ENCODE measurements around the gene CHPT1. TPM values are rescaled to one million over a fixed set of nuclear protein-coding genes. Genes with fewer than 3 reads are reported as not detected.

CHPT1 gene
- total and polyA plus RNA-seq, 9 of the 15 experiments (the other 6 are each of a cell fraction or from before 2014, with no cell fraction given) = 15.3 to 210 (median 91.9) TPM

DNA sequence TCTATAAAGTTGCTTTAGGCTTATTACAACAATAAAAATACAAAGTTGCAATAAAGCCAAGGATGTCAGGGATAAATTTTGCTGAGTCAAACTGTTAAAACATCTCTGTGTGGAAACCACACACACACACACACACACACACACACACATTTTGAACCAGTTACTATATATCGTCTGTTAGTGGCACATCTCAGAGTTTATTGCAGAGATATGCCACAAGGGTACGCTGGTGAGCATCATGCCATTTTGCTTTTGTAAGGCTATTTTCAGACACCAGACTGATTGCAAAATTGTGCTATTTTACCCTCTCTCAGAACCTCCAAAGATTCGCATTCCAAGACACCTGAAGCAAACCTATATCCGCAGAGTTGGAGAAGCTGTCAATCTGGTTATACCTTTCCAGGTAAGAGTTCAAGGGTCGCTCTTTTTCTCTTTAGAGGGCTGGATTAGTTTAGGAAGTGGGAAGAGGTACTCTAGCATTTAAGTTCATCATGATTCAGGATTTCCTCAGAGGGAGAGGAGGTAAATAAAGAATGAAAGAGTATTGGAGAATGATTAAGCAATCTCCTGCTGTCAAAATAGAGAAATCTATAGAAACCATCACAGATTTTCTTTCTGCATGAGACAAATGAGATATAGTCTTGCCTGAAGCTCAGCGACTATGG, 27.3 kb upstream of the CHPT1 start (continued):
- TF ChIP-seq, protein P1, sequence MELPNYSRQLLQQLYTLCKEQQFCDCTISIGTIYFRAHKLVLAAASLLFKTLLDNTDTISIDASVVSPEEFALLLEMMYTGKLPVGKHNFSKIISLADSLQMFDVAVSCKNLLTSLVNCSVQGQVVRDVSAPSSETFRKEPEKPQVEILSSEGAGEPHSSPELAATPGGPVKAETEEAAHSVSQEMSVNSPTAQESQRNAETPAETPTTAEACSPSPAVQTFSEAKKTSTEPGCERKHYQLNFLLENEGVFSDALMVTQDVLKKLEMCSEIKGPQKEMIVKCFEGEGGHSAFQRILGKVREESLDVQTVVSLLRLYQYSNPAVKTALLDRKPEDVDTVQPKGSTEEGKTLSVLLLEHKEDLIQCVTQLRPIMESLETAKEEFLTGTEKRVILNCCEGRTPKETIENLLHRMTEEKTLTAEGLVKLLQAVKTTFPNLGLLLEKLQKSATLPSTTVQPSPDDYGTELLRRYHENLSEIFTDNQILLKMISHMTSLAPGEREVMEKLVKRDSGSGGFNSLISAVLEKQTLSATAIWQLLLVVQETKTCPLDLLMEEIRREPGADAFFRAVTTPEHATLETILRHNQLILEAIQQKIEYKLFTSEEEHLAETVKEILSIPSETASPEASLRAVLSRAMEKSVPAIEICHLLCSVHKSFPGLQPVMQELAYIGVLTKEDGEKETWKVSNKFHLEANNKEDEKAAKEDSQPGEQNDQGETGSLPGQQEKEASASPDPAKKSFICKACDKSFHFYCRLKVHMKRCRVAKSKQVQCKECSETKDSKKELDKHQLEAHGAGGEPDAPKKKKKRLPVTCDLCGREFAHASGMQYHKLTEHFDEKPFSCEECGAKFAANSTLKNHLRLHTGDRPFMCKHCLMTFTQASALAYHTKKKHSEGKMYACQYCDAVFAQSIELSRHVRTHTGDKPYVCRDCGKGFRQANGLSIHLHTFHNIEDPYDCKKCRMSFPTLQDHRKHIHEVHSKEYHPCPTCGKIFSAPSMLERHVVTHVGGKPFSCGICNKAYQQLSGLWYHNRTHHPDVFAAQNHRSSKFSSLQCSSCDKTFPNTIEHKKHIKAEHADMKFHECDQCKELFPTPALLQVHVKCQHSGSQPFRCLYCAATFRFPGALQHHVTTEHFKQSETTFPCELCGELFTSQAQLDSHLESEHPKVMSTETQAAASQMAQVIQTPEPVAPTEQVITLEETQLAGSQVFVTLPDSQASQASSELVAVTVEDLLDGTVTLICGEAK (IDR thresholded peaks at IDR 0.05) = no peak
- TF ChIP-seq, protein P1 (CRISPR knock-in tag; IDR thresholded peaks at IDR 0.05) = no peak
- TF ChIP-seq ETV1 (tag; conservative IDR thresholded peaks at IDR 0.05; ENCODE audit: low read depth) (no peak), CC2D1A (IDR thresholded peaks at IDR 0.05) (0 out of 2 replicates have a peak, but pooled peaks have one; percentile 50), ZNF644 (tag; IDR thresholded peaks at IDR 0.05; ENCODE audit: low read depth) (no peak), JUND (IDR thresholded peaks at IDR 0.05; ENCODE audit: borderline replicate concordance, low read depth, low read length) (no peak), JUND (tag; IDR thresholded peaks at IDR 0.05; ENCODE audit: borderline replicate concordance, low read depth, low read length) (peak; percentile 8; the same call in 1 of the 3 replicates), TCF7 (IDR thresholded peaks at IDR 0.05; ENCODE audit: borderline replicate concordance) (no peak), SREBF2 (CRISPR knock-in tag; IDR thresholded peaks at IDR 0.05) (no peak), ATF1 (CRISPR knock-in tag; IDR thresholded peaks at IDR 0.05) (no peak), ATF1 (tag; IDR thresholded peaks at IDR 0.05) (no peak), NR3C1 (CRISPR knock-in tag; IDR thresholded peaks at IDR 0.05) (no peak), SMAD2 (IDR thresholded peaks at IDR 0.05; ENCODE audit: low read depth, low read length) (no peak), GATA2 (CRISPR knock-in tag; IDR thresholded peaks at IDR 0.05) (no peak), HNRNPK (IDR thresholded peaks at IDR 0.05; ENCODE audit: low read depth, low read length, poor library complexity, severe bottlenecking) (no peak)
- TF ChIP-seq, protein P2, sequence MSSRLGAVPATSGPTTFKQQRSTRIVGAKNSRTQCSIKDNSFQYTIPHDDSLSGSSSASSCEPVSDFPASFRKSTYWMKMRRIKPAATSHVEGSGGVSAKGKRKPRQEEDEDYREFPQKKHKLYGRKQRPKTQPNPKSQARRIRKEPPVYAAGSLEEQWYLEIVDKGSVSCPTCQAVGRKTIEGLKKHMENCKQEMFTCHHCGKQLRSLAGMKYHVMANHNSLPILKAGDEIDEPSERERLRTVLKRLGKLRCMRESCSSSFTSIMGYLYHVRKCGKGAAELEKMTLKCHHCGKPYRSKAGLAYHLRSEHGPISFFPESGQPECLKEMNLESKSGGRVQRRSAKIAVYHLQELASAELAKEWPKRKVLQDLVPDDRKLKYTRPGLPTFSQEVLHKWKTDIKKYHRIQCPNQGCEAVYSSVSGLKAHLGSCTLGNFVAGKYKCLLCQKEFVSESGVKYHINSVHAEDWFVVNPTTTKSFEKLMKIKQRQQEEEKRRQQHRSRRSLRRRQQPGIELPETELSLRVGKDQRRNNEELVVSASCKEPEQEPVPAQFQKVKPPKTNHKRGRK (tag; IDR thresholded peaks at IDR 0.05) = no peak
- TF ChIP-seq, protein P3, sequence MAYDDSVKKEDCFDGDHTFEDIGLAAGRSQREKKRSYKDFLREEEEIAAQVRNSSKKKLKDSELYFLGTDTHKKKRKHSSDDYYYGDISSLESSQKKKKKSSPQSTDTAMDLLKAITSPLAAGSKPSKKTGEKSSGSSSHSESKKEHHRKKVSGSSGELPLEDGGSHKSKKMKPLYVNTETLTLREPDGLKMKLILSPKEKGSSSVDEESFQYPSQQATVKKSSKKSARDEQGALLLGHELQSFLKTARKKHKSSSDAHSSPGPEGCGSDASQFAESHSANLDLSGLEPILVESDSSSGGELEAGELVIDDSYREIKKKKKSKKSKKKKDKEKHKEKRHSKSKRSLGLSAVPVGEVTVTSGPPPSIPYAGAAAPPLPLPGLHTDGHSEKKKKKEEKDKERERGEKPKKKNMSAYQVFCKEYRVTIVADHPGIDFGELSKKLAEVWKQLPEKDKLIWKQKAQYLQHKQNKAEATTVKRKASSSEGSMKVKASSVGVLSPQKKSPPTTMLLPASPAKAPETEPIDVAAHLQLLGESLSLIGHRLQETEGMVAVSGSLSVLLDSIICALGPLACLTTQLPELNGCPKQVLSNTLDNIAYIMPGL (CRISPR knock-in tag; IDR thresholded peaks at IDR 0.05) = no peak

All from K562 (cell line).